ENCODE measurements around the gene TTYH3. TPM values are rescaled to one million over a fixed set of nuclear protein-coding genes. Genes with fewer than 3 reads are reported as not detected.

TTYH3 gene
- total and polyA plus RNA-seq, 2 donors from 2014 or later = 22.5 to 55.0 TPM

GRCh38 chr7:2710286-2710655 lies 78.5 kb downstream of the TTYH3 start:
- DNase-seq (no peak), FAIRE-seq (no peak)
- Histone ChIP-seq H3K4me1 (ENCODE audit: control insufficient read depth in 2 of 3, insufficient read depth in 2 of 3, low read depth in 1 of 3, low read length in 3 of 3) (peaks cover 0 to 4% (median 0%) of the 10 kb centered on the region in 3 donors), H3K27me3 (ENCODE audit: control insufficient read depth, insufficient read depth, low read length) (no peaks in the 10 kb centered on the region), H3K4me3 (ENCODE audit: low read length in 3 of 3) (no peak overlapping the region), H3K9ac (ENCODE audit: low read length in 3 of 3) (no peak overlapping the region), H3K9me3 (ENCODE audit: control insufficient read depth in 2 of 3, insufficient read depth in 1 of 3, low read length in 3 of 3) (peaks cover 0 to 2% (median 0%) of the 10 kb centered on the region in 3 donors), H3K36me3 (ENCODE audit: control insufficient read depth in 2 of 3, insufficient read depth in 3 of 3, low read length in 3 of 3) (no peaks in the 10 kb centered on the region), H3K27ac (ENCODE audit: low read depth in 2 of 2, low read length in 2 of 2) (no peak overlapping the region)
- intact Hi-C loops (cut with DNase I) = no loop called here
- TF ChIP-seq, protein P1, sequence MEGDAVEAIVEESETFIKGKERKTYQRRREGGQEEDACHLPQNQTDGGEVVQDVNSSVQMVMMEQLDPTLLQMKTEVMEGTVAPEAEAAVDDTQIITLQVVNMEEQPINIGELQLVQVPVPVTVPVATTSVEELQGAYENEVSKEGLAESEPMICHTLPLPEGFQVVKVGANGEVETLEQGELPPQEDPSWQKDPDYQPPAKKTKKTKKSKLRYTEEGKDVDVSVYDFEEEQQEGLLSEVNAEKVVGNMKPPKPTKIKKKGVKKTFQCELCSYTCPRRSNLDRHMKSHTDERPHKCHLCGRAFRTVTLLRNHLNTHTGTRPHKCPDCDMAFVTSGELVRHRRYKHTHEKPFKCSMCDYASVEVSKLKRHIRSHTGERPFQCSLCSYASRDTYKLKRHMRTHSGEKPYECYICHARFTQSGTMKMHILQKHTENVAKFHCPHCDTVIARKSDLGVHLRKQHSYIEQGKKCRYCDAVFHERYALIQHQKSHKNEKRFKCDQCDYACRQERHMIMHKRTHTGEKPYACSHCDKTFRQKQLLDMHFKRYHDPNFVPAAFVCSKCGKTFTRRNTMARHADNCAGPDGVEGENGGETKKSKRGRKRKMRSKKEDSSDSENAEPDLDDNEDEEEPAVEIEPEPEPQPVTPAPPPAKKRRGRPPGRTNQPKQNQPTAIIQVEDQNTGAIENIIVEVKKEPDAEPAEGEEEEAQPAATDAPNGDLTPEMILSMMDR (IDR thresholded peaks at IDR 0.05; ENCODE audit: borderline replicate concordance, extremely low read depth, insufficient read depth) = no peak

DNA sequence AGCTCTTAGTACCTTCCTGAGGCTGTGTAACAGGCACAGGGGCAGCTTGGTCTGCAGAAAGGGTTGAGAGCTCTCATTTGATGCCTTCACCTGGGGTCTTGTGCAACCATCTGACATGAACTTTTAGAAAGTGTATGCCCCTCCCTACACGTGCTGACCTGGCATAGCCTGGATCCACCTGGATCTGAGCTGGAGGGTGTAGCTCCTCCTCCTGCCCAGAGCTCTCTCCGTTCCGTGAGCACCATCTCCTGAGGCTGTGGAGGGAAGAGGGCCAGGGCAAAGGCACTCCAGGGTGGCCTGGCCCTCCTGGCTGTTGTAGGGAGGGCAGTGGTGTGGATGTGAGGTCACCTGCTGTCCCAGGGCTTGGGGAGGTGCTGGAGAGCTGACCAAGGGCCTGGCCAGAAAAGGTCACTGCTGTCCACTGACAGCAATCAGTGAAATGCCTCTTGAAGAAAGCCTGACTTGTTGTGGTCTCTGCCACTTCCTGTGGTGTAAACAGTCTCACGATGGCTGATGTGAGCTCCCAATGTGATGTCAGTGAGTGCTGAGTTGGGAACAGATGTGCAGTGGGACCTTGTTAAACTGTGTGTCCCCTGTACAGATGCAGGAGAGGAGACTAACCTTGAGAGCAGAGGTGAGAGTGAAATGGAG lies 79.2 kb downstream of the TTYH3 start:
- H3K4me1 ChIP-seq (ENCODE audit: control insufficient read depth in 2 of 3, insufficient read depth in 2 of 3, low read depth in 1 of 3, low read length in 3 of 3) = peaks cover 0 to 4% (median 0%) of the 10 kb centered on the region in 3 donors
- no peaks in the 10 kb centered on the region for H3K36me3 ChIP-seq (ENCODE audit: control insufficient read depth in 2 of 3, insufficient read depth in 3 of 3, low read length in 3 of 3)
- intact Hi-C loops (cut with DNase I) = no loop called here
- H3K4me3 ChIP-seq (ENCODE audit: low read length in 3 of 3) = no peak overlapping the region
- H3K27me3 ChIP-seq (ENCODE audit: control insufficient read depth, insufficient read depth, low read length) = no peaks in the 10 kb centered on the region
- FAIRE-seq = no peak
- TF ChIP-seq, protein P1 (IDR thresholded peaks at IDR 0.05; ENCODE audit: borderline replicate concordance, extremely low read depth, insufficient read depth) = no peak
- H3K9me3 ChIP-seq (ENCODE audit: control insufficient read depth in 2 of 3, insufficient read depth in 1 of 3, low read length in 3 of 3) = peaks cover 0 to 2% (median 0%) of the 10 kb centered on the region in 3 donors
- no peak overlapping the region for H3K27ac ChIP-seq (ENCODE audit: low read depth in 2 of 2, low read length in 2 of 2)
- DNase-seq = no peak
- H3K9ac ChIP-seq (ENCODE audit: low read length in 3 of 3) = no peak overlapping the region

GRCh38 chr7:2711895-2712675 lies 80.3 kb downstream of the TTYH3 start:
- intact Hi-C loops (cut with DNase I) = no loop called here
- Histone ChIP-seq H3K4me1 (ENCODE audit: control insufficient read depth in 2 of 3, insufficient read depth in 2 of 3, low read depth in 1 of 3, low read length in 3 of 3) (peaks cover 0 to 7% (median 0%) of the 10 kb centered on the region in 3 donors), H3K27ac (ENCODE audit: low read depth in 2 of 2, low read length in 2 of 2) (no peak overlapping the region), H3K36me3 (ENCODE audit: control insufficient read depth in 2 of 3, insufficient read depth in 3 of 3, low read length in 3 of 3) (no peaks in the 10 kb centered on the region), H3K9ac (ENCODE audit: low read length in 3 of 3) (no peak overlapping the region), H3K27me3 (ENCODE audit: control insufficient read depth, insufficient read depth, low read length) (no peaks in the 10 kb centered on the region), H3K9me3 (ENCODE audit: control insufficient read depth in 2 of 3, insufficient read depth in 1 of 3, low read length in 3 of 3) (peaks cover 0 to 2% (median 0%) of the 10 kb centered on the region in 3 donors), H3K4me3 (ENCODE audit: low read length in 3 of 3) (no peak overlapping the region)
- FAIRE-seq (no peak), DNase-seq (peak in 3 of 5 donors; percentile 45 to 75 (median 71))
- TF ChIP-seq, protein P1 (IDR thresholded peaks at IDR 0.05; ENCODE audit: borderline replicate concordance, extremely low read depth, insufficient read depth) = no peak

Data from kidney (tissue), 14 donors.